Activated T-cell treated with anti-CD3 and anti-CD28 coated beads for 24 hours (primary cell): Measurements from ENCODE around the gene ARHGEF3.

Experiments used
- DNase-seq: peaks from one replicate; pipeline ENCODE4 v3.0.0-alpha.2; 2020; ENCODE audit warnings: low read depth

ARHGEF3 gene

DNA sequence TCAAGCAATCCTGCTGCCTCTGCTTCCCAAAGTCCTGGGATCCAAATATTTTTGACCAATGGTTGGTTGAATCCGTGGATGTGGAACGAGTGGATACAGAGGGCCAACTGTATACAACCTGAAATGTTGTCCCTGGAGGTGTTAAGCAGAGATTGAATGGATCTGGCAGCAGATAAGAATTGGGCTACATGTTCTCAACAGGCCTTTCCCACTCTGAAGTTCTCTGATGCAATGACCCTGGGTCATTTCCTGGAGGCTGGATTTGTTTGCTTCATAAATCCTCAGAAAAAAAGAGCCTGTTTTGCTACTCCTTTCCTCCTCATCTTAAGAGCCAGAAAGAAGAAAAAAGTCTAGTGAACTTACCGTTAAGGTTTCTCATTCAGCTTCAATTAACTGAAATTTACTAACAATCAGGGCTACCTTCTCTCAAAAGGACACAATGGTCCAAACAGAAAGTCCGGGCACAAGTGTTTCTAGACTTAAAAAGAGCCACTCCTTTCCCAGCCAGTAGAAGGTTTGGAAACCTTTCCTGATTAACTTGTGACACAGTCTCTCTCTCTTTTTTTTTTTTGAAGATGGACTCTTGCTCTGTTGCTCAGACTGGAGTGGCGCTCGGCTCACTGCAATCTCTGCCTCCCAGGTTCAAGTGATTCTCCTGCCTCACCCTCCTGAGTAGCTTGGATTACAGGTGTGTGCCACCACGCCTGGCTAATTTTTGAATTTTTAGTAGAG lies 6.5 kb downstream of the ARHGEF3 start:
- no peak for DNase-seq

DNA sequence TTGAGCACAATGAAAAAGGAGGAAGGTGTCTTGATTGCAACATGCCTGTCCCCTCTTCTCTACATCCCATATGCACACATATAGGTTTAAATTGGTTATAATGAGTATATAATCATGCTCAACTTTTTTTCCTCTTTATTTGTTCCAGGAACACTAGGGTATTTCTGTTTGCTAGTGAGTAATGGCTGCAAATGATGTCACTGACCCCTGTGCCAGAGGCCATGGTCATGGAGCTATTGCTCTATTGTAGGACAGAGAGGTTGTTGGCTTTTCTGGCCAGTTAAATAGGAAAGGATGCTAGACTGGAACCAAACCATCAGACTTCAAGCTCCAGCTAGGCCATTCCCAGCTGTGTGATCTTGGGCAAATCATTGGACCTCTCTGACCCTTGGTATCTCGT lies 9.6 kb downstream of the ARHGEF3 start:
- DNase-seq = no peak

DNA sequence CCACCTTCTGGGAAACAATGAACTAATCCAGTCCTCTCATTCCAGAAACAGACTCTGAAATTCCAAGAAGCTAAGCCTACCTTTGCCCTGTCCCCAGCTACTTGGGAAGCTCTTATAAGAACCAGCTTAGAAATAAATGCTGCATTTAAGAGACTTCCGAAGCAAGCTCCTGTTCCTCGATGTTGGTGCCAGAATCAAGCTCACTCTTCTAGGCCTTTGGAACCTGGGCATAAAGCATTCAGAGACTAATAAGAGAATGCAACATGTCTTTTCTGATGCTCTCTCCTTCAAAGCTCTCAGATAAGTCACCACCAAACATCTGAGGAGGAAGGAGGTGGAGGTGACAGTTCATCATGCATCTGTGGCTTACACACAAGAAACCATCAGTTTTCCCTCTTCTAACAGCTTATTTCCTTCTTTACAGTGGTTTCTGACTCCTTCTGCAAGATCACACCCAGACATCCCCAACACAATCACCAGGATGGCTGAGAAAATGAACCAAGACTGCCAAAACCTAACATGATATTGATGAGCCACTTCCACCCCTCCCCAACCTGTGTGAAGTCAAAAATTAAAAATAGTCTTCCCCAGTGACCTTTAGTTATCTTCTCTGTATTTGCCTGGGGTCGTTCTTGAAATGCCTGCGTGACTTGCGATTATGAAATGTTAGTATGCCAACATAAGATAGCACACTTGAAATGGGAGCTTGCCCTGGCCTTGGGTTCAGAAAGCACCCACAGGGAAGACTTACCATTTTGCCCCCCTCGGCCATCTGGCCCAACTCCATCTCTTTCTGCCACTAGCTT lies 11.5 kb downstream of the ARHGEF3 start:
- no peak for DNase-seq

DNA sequence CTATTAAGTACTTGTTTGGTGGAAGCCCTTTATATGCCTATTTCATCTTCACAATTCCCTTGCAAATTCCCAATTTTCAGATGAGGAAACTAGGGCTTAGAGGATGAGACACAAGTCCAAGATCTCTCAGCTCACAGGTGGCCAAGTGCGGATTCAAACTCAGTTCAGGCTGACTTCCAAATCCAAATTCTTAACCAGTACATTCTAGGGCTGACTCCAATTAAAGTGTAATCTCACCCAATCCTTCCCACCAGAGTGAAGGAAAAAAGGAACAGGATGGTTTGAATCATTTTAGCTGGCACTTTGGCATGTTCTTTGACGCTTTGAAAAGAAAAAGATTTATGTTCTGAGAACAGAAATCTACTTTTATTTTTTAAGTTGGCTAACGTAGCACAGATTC lies 12.7 kb downstream of the ARHGEF3 start:
- no peak for DNase-seq

DNA sequence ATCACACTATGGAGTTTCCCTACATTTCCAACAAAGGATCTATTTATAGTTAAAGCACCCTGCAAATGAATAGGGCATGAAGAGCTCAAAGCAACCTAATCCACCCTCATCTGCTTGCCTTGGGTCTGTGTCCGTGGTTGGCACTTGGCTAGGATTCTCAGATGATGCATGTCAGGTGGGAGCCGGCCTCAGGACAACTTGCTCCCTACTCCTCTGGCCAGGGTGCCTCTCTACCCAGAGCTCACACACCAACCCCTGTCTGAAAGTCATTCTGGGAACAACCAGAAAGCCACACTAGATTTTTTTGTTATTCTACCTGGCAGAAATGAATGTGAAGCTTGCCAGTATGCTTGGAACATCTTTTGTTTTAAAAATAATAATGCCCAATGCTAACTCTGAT lies 13.2 kb downstream of the ARHGEF3 start:
- no peak for DNase-seq

DNA sequence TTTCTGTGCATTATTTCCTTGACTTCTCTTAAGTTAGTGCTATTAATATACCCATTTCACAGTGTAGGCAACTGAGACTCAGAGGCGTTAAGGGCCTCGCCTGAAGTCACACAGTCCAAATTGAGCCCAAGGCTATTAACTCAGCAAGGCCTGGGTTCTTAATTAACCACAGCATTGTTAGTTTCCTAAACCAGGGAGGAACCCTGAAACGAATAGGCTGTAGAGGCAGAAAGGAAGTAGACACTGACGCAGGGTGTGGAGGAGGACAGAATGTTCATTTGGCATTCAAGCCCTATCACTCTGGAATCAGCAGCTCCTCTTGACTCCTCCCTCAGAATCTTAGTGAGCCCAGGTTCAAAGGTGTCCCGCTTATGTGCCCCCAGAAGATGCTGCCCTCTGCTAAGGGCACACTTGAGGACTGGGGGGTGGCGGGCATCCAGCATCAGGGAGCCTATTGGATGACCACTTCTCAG lies 13.9 kb downstream of the ARHGEF3 start:
- DNase-seq = no peak

DNA sequence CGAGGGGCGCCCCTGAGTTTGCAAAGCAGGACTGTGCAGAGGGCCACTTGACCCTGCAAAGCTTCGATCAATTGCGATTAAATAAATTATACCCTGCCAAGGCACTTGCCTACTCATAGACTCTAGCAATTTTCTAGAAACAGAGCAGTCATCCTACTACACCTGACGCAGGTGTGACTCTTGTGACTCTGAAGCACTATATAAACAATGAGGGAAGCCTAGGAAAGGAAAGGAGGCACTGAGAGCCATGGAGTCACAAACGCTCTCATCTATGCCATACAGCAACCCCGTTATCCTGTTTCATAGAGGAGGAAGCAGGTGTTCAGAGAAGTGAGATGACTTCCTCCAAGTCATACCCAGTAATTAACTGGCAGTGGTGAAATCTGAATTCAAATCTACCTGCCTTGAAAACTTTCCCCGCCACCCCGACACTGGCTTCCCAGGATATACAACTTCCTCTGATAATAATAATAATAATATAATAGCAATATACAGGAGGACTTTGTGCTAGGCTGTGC lies 14.4 kb downstream of the ARHGEF3 start:
- DNase-seq = no peak

DNA sequence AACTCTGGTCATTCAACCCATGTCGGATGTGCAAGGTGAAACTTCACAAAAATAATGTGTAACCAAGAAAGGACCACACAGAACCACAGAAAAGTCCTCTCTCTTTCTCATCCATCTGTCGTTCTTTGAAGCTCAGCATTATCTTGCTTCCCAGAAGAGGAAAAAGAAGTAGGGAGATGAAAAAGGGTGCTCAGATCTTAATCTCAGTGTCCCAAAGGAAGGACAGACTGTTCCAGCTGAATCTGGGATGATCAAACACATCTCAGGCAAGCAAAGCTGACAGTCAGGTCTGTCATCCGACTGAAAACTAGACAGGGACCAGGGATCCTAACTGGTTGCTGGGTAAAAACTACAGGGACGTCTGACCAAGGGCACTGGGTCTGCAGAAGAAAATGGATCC lies 16.2 kb downstream of the ARHGEF3 start:
- DNase-seq = no peak

DNA sequence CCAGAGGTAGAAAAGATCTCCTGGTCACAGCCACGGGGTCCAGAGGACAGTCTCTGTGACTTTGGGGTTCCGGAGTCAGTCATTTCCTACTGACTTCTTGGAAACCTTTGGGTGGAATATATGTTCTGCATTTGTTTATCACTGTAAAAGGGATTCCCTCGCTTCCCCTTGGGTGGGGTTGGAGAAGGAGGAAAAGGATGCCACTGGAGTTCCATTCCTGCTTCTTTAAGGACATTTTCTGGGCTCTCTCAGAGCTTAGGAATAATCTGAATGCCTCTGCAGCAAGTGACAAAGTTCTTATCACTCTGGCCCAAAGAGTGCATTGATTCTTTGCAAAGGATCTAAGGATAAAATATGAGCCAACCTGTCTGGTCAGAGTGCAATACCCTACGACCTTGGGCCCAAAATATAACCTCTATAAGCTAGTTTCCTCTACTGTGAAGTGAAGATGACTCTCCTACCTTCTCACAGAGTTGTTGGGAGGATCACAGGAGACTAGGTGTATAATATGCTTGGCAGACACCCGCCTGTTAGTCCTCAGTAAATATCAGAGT lies 17.2 kb downstream of the ARHGEF3 start:
- no peak for DNase-seq

DNA sequence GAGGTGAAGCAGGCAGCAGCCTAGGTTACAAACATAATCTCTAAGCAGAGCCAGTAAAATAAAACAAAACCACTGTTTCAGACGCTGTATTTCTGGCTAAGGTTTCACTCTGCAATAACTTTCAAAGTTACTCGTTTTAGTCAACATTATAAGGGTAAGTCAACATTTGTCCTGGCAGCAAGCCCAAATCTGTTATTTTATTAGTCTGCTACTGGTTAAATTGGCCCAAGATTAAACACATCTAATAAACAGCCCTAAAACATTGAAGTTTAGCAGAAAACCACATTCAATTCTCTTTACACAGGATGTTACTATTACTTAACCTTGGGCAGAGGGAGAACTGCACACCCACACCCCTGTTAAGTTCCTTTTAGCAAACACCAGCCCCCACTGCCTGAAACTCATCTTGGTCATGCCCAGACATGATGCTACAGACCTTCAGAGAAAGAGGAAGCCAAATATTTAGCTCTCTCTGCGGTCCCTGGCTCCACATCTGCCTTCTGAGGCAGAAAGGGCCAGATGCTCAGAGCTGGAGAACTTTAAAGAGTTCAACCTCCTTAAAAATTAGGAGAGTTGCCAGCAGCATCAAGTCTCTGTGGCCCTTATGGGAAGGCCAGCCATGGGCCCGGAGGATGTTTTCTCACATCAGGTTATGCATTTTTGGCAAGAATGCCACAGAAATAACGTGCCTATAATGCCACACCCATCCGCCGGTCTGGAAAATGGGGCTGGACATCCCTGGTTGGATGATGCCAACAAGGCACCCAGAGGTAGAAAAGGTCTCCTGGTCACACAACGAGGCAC lies 17.9 kb downstream of the ARHGEF3 start:
- peak; percentile 49 for DNase-seq

DNA sequence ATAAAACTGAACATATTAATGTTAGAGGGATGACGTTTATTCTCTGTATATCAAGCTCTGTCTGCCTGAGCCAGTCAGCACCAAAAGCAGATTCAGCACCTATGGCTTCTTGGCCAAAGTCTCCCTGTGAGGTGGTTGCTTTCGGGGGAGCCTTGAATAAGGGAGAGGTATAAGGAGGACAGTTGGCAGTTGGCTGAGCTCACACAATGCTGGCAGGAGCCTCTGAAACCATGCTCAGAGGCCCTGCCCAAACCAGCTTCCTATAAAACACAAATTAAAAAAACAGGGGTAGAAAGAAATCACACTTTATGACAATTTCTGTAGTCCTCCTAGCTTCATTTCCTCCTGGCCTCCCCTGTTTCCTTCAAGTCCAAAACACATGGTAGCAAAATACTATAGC lies 18.8 kb downstream of the ARHGEF3 start:
- DNase-seq = no peak

DNA sequence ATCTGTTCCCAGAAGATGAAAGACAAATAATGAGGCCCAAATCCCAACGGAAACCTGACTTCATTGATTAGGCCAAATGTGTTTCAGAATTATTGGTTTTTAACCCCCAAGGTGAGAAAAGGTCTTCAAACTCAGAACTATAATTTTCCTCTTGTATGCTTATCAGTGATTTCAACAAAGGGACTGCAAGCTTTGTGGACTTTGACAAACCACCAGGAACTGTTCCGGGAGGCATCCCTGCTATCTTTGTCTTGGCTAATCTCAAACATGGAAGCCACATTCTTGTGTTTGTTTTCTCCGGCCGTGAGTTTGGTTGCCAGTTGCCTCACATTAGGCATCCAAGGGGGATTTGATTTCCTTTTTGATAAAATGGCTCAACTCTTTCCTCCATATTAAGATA lies 19.5 kb downstream of the ARHGEF3 start:
- no peak for DNase-seq

DNA sequence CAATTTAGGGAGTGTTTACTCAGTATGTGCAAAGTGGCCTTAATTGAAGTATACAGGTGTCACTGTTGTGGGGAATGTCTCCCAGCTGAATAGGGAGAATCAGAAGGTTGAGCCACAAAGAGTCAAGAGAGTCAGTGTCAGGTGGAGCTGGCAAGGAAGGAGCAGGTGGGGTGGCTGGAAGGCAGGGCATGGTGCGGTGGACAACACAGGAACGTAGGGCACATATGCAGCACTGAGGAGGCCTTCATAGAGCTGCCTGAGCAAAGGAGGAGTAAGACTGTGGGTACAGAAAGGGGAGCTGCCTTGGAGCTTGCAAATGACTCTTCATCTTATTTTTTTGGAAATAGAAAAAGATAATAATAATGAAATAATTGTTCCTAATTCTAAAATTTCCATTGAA lies 20.0 kb downstream of the ARHGEF3 start:
- DNase-seq = no peak

DNA sequence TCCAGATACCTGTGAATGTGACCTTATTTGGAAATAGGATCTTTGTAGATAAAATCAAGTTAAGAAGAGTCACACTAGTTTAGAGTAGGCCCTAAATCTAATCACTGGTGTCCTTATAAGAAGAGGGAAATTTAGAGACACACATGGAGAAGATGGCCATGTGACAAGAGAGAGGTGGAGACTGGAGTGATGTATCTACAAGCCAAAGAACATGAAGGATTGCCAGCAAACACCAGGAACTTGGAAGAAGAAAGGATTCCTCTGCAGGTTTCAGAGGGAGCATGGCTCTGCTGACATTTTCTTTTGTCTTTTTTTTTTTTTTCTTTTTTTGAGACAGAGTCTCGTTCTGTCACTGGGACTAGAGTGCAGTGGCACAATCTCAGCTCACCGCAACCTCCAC lies 20.8 kb downstream of the ARHGEF3 start:
- DNase-seq = no peak

DNA sequence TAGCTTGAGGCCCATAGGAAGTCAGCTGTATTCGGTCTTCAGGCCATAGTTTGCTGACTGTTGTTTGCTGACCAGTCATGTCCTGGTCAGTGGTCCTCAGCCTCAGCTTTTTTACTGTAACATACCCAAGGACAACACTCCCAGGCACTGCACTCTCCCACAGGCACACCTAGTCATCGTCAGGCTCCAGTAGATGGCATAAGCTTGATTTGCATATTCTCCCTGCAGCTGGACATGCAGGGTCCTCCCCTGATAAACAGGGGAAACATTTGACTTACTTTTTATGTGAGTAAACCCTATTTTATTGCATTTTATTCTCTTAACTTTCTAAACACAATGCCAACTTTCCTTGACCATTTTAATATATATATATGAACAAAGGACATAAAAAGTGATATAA lies 22.9 kb downstream of the ARHGEF3 start:
- no peak for DNase-seq

DNA sequence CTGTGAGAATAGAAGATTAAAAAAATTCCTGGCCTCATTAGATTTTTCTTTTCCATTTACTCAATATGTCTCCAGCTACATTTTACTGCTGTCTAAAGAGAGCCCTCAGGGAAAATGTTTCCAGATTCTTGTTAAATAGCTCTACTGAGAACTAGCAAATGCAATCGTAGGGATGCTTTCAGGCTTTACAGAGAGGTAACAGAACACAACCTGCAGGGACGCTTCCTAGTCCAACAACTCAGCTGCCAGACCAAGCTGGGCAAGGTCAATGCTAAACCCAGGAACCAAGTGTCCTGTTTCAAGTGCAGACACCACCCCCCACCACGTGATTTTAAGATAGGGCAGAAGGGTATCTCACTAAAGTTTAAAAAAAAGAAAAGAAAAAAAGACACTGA lies 25.2 kb downstream of the ARHGEF3 start:
- DNase-seq = no peak

DNA sequence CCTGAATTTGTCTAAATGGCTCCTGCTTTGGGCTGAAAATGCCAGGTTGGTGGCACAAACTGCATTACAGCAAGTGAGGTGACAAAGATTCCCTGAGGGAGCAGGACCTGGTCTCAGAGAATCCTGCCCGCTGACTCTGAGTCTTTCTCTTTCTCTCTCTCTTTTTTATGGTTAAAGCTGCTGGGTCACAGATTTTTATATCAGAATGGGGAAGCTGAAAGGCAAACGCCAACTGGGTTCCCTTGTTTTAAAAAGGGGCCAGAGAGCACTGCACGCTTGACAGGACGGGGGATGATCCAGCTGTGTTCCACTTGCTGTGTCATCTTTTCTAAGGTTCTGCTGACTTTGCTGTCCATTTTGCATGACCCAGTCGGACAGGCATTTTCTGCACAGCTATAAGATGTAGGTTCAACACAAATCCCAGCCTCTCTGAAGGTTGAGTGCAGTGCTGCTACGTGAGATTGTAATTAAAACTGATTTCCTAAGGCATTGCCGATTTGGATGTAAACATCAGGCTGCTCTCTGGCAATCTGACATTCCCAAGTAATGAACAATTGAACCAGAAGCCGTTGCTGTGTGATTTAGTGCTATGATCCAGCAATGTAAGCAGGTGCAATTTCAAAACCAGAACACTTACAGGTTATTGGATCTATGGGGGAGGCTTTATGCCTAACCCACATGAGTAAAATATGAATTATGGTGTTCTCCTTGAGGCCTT lies 25.8 kb downstream of the ARHGEF3 start:
- no peak for DNase-seq

DNA sequence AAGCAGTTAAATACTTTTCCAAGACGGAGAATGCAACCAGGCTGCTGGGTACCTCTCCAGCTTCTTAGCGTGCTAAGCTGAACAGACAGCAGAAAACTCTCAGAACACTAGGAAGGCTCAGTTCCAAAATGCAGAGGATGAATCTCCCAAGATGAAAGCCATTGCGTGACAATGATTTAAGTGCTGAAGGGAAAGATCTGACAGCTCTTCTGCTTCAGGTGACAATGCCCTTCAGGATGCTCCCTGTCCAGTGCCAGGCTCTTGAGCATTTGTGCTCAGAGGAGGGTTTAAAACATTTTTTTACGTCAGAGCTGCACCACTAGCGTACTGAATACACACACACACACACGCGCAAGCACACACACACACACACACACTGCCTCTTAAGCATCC lies 26.3 kb downstream of the ARHGEF3 start:
- DNase-seq = no peak

DNA sequence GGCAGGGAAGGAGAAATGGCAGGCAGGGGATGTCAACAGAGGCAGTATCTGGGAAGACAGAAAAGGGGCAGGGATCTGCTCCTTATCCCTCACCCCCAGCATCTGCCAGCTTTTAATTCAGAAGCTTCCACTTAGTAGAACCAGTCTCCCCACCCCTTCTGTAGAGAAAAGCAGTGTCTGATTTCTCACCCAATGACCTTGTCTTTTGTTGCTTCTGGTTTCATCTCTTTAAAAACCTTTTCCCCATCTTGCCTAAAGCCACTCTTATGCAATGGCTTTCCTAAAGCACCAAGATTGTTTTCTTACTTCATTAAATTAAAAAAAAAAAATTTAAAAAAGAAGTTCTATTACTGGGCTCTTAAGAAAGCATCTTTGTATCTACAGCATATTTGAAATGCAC lies 27.8 kb downstream of the ARHGEF3 start:
- no peak for DNase-seq

DNA sequence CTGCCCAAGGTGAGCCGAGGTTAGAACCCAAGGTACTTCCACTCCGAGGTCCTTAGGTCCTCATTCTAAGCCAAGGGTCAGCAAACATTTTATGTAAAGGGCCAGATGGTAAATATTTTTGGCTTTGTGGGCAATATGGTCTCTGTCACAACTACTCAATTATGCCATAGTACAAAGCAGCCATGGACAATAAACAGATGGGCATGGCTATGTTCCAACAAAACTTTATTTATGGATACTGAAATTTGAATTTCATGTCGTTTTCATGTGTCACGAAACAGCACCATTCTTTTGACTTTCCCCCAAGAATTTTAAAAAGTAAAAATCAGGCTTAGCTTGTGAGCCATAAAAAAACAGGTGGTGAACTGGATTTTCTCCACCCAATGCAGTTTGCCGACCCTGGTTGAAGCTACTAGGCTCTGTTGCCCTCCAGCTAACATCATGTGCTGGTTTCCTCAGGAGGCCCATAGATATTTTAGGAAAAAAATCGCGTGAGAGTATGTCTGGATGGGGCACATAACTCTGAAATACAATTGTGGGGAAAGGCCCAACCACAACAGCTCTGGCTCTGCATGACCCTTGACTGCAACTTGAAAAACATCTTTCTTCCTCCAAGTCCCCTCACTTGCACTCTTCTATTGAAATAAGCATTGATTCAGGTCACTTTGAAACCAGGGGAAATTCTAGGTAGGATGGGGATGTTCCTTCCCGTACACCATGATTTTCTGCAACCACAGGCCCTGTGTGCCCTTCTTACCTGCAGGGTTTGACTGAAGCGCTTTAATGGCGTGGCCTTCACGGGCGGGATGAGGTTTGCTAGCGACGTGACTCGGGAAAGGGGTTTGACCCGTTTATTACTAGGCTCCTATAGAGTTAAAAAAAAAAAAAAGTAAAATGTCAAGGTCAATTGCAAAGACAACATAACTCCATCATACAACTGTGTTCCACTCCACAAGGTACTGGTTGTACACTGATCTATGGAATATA lies 28.5 kb downstream of the ARHGEF3 start:
- no peak for DNase-seq
